Spleen (tissue), 11 donors: ENCODE measurements around the gene ITPK1. TPM values are rescaled to one million over a fixed set of nuclear protein-coding genes. Genes with fewer than 3 reads are reported as not detected.

ENCODE experiments used
- DNase-seq: peaks from one replicate; pipeline ENCODE4 v3.0.0-alpha.2; 2020
- H3K27ac ChIP-seq, 8 donors: fragments of 200-600 bp; sonication (generic) in 7 of 8; 1 replicate in 4 of 8; 2 replicates in 4 of 8; pipeline versions ENCODE4 v1.5.0 to v1.8.0; 2016 to 2021; ENCODE audit warnings: inconsistent platforms in 4 of 8, mild to moderate bottlenecking in 4 of 8, moderate library complexity in 1 of 8
- H3K27me3 ChIP-seq, 7 donors: fragments of 200-600 bp; sonication (generic) in 6 of 7; replicated peaks in 1 of 7; 1 replicate in 4 of 7; 2 replicates in 3 of 7; pipeline versions ENCODE4 v1.5.0 to v1.8.0; 2016 to 2021; ENCODE audit warnings: inconsistent platforms in 3 of 7, mild to moderate bottlenecking in 1 of 7
- H3K36me3 ChIP-seq, 6 donors: fragments of 200-600 bp; sonication (generic) in 5 of 6; 1 replicate in 4 of 6; 2 replicates in 2 of 6; pipeline versions ENCODE4 v1.5.0 to v1.8.0; 2016 to 2021; ENCODE audit warnings: inconsistent platforms in 2 of 6
- H3K4me1 ChIP-seq, 6 donors: fragments of 200-600 bp; sonication (generic) in 5 of 6; 1 replicate in 3 of 6; 2 replicates in 3 of 6; pipeline versions ENCODE4 v1.5.0 to v1.8.0; 2016 to 2021; ENCODE audit warnings: inconsistent platforms in 3 of 6
- H3K4me3 ChIP-seq, 8 donors: fragments of 200-600 bp; sonication (generic) in 7 of 8; 1 replicate in 4 of 8; 2 replicates in 4 of 8; pipeline versions ENCODE4 v1.5.0 to v1.8.0; 2016 to 2021; ENCODE audit warnings: inconsistent platforms in 4 of 8, mild to moderate bottlenecking in 4 of 8, moderate library complexity in 2 of 8
- H3K9me3 ChIP-seq, 8 donors: fragments of 200-600 bp; sonication (generic) in 7 of 8; 1 replicate in 4 of 8; 2 replicates in 4 of 8; pipeline versions ENCODE4 v1.5.0 to v1.8.0; 2016 to 2021; ENCODE audit warnings: inconsistent platforms in 4 of 8
- CTCF ChIP-seq, 11 experiments: fragments of 200-600 bp in 7 of 11; fragments of 450-650 bp in 4 of 11; sonication (generic) in 4 of 11; IDR thresholded peaks in 8 of 11; conservative IDR thresholded peaks in 3 of 11; 1 replicate in 7 of 11; 2 replicates in 4 of 11; pipeline versions ENCODE4 v1.4.0 to v1.8.0; 2016 to 2021; ENCODE audit warnings: antibody characterized with exemption in 11 of 11, inconsistent platforms in 4 of 11, mild to moderate bottlenecking in 1 of 11
- POLR2A ChIP-seq, 3 donors: fragments of 450-650 bp; IDR thresholded peaks; one replicate each; pipeline ENCODE4 v1.5.1; 2017; ENCODE audit warnings: antibody characterized with exemption in 3 of 3, mild to moderate bottlenecking in 1 of 3
- POLR2AphosphoS5 ChIP-seq, 3 donors: sonication (generic); formaldehyde crosslinking; IDR thresholded peaks; one replicate each; pipeline ENCODE4 v1.5.1; 2017; ENCODE audit warnings: antibody characterized with exemption in 3 of 3
- WGBS, 5 donors: extraction: QIAGEN DNeasy Blood & Tissue Kit in 3 of 5; methylation state at CpG; one replicate each; pipeline versions ENCODE4 v1.1.5 to v1.1.7; 2013 to 2018; 5-methylcytosine and 5-hydroxymethylcytosine counted together
- intact Hi-C: fragments of 100-400 bp; cut with DNase I; formaldehyde crosslinking; loops from one replicate; pipeline ENCODE4 v1.15.0; 2023; ENCODE audit warnings: low total_unique reads
- polyA plus RNA-seq, 3 donors: library from polyadenylated mRNA; stranded (reverse); fragments of 200-250 nt; gene quantifications; one replicate each; pipeline ENCODE4 v1.2.1, GENCODE V29; 2013
- total RNA-seq, 7 donors: library from RNA; depleted of rRNA in 3 of 7; stranded (reverse); fragments of >200 nt in 3 of 7; fragmentation: NEBNext Ultra II Directional in 4 of 7; extraction: Animal tissue kit (Norgen Biotek cat#: 25700) in 4 of 7; gene quantifications; one replicate each; pipeline versions ENCODE4 v1.1.0 to v1.2.1, GENCODE V29; 2016 to 2021
- donor health status: healthy with polysubstance abuse.
- donor health status: DM: no; HTN: no; CAD: no; lungs with moderate emphysema.
- donor health status: DM: no; HTN: no; CAD: no.
- donor health status: Bipolar disorder and iron deficiency.
- donor health status: healthy.
- donor health status: DM: no; HTN: no; CAD: no.
- donor health status: DM: yes; HTN: yes; CAD: no.

ITPK1 gene
- total and polyA plus RNA-seq, 10 donors = 22.9 to 123 (median 68.0) TPM

- Histone ChIP-seq H3K4me1 (peaks cover 27 to 86% (median 58%) of the 10 kb centered on the region in 6 donors), H3K4me3 (no peak overlapping the region), H3K36me3 (peaks cover 0 to 17% (median 0%) of the 10 kb centered on the region in 6 donors), H3K9me3 (no peaks in the 10 kb centered on the region), H3K27ac (peak overlapping the region in 1 of 8 donors; percentile 11), H3K27me3 (no peaks in the 10 kb centered on the region)
- 90 to 97% (median 93%) methylated on average over 8 of the region's 8 CpGs for WGBS, 5 donors
- TF ChIP-seq POLR2A (IDR thresholded peaks at IDR 0.05) = no peak
- no peak for TF ChIP-seq CTCF (IDR thresholded peaks at IDR 0.05 in 8 of 11, conservative IDR thresholded peaks at IDR 0.05 in 3 of 11)
- no peak for TF ChIP-seq POLR2AphosphoS5 (IDR thresholded peaks at IDR 0.05)
- intact Hi-C loops = no loop called here
- DNase-seq = no peak
Measured at GRCh38 chr14:93068711-93069110, 47.0 kb downstream of the ITPK1 start.

GRCh38 chr14:93067088-93067487 is 48.6 kb downstream of the ITPK1 start:
- intact Hi-C loops = no loop called here
- Histone ChIP-seq H3K4me1 (peaks cover 17 to 77% (median 48%) of the 10 kb centered on the region in 6 donors), H3K36me3 (peaks cover 0 to 21% (median 0%) of the 10 kb centered on the region in 6 donors), H3K4me3 (no peak overlapping the region), H3K9me3 (no peaks in the 10 kb centered on the region), H3K27me3 (no peaks in the 10 kb centered on the region), H3K27ac (peak overlapping the region in 6 of 8 donors; percentile 2 to 74 (median 60))
- WGBS, 5 donors = 93 to 97% (median 95%) methylated on average over 5 of the region's 5 CpGs
- no peak for TF ChIP-seq POLR2A (IDR thresholded peaks at IDR 0.05)
- TF ChIP-seq CTCF (IDR thresholded peaks at IDR 0.05 in 8 of 11, conservative IDR thresholded peaks at IDR 0.05 in 3 of 11) = no peak
- no peak for TF ChIP-seq POLR2AphosphoS5 (IDR thresholded peaks at IDR 0.05)
- no peak for DNase-seq

GRCh38 chr14:93065272-93065730 is 50.4 kb downstream of the ITPK1 start:
- Histone ChIP-seq H3K27me3 (no peaks in the 10 kb centered on the region), H3K4me3 (no peak overlapping the region), H3K27ac (peak overlapping the region in 7 of 8 donors; percentile 26 to 74 (median 60)), H3K4me1 (peaks cover 19 to 79% (median 63%) of the 10 kb centered on the region in 6 donors), H3K9me3 (no peaks in the 10 kb centered on the region), H3K36me3 (peaks cover 0 to 19% (median 0%) of the 10 kb centered on the region in 6 donors)
- TF ChIP-seq CTCF (IDR thresholded peaks at IDR 0.05 in 8 of 11, conservative IDR thresholded peaks at IDR 0.05 in 3 of 11) (no peak), POLR2A (IDR thresholded peaks at IDR 0.05) (no peak), POLR2AphosphoS5 (IDR thresholded peaks at IDR 0.05) (no peak)
- 67 to 93% (median 89%) methylated on average over 2 of the region's 2 CpGs for whole genome bisulfite sequencing, 5 donors
- DNase-seq = no peak
- intact Hi-C loops = no loop called here

GRCh38 chr14:93064411-93065271 is 51.1 kb downstream of the ITPK1 start:
- Histone ChIP-seq H3K27ac (peak overlapping the region in 6 of 8 donors; percentile 49 to 74 (median 62)), H3K36me3 (peaks cover 0 to 13% (median 0%) of the 10 kb centered on the region in 6 donors), H3K4me1 (peaks cover 25 to 82% (median 69%) of the 10 kb centered on the region in 6 donors), H3K27me3 (no peaks in the 10 kb centered on the region), H3K9me3 (no peaks in the 10 kb centered on the region), H3K4me3 (no peak overlapping the region)
- intact Hi-C loops = no loop called here
- 79 to 83% (median 81%) methylated on average over 10 of the region's 10 CpGs for WGBS, 5 donors
- DNase-seq = no peak
- TF ChIP-seq POLR2AphosphoS5 (IDR thresholded peaks at IDR 0.05) (no peak), POLR2A (IDR thresholded peaks at IDR 0.05) (no peak), CTCF (IDR thresholded peaks at IDR 0.05 in 8 of 11, conservative IDR thresholded peaks at IDR 0.05 in 3 of 11) (no peak)
